ENCODE results near the gene MAU2.

Gene MAU2

DNA sequence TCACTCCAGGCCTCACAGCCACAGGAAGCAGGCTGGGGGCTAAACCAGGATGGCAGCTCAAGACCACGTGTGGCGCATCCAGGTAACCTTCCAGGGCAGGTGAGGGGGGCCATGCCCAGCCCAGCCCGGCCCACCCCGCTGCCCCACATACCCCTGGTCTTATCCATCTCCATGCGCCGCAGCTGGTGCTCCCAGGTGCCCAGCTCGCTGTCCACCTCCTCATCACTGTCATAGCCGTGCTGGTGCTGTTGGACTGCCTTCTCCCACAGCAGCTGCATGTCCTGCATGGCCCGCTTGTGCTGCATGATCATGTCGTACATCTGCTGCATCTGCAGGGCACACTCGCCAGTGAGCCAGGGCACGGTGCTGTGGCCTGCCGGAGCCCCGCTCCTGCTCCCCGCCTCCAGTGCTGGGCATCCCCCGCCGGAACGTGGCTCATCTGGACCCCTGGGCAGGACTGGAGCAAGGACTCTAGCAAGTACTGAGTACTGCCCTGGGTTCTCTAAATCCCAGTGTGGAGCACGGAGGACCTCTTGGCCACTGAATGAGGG is 41.5 kb upstream of the MAU2 start:
- no peak for ATAC-seq
- TF ChIP-seq ARNTL (CRISPR knock-in tag; IDR thresholded peaks at IDR 0.05; ENCODE audit: borderline replicate concordance, low read depth) (no peak), PPARA (CRISPR knock-in tag; IDR thresholded peaks at IDR 0.05; ENCODE audit: borderline replicate concordance) (no peak), RARB (CRISPR knock-in tag; IDR thresholded peaks at IDR 0.05) (no peak), ISL1 (CRISPR knock-in tag; IDR thresholded peaks at IDR 0.05) (no peak), TOX (CRISPR knock-in tag; IDR thresholded peaks at IDR 0.05; ENCODE audit: borderline replicate concordance) (no peak), ZC3H10 (CRISPR knock-in tag; IDR thresholded peaks at IDR 0.05) (no peak), ZFP30 (CRISPR knock-in tag; IDR thresholded peaks at IDR 0.05) (no peak), ZNF565 (CRISPR knock-in tag; conservative IDR thresholded peaks at IDR 0.05; ENCODE audit: low read depth) (no peak), TCF4 (CRISPR knock-in tag; IDR thresholded peaks at IDR 0.05; ENCODE audit: borderline replicate concordance) (no peak), ZFP3 (CRISPR knock-in tag; IDR thresholded peaks at IDR 0.05) (no peak)
- TF ChIP-seq, protein P1, sequence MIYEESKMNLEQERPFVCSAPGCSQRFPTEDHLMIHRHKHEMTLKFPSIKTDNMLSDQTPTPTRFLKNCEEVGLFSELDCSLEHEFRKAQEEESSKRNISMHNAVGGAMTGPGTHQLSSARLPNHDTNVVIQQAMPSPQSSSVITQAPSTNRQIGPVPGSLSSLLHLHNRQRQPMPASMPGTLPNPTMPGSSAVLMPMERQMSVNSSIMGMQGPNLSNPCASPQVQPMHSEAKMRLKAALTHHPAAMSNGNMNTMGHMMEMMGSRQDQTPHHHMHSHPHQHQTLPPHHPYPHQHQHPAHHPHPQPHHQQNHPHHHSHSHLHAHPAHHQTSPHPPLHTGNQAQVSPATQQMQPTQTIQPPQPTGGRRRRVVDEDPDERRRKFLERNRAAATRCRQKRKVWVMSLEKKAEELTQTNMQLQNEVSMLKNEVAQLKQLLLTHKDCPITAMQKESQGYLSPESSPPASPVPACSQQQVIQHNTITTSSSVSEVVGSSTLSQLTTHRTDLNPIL (CRISPR knock-in tag; IDR thresholded peaks at IDR 0.05; ENCODE audit: low read depth), result no peak
- TF ChIP-seq, protein P2, sequence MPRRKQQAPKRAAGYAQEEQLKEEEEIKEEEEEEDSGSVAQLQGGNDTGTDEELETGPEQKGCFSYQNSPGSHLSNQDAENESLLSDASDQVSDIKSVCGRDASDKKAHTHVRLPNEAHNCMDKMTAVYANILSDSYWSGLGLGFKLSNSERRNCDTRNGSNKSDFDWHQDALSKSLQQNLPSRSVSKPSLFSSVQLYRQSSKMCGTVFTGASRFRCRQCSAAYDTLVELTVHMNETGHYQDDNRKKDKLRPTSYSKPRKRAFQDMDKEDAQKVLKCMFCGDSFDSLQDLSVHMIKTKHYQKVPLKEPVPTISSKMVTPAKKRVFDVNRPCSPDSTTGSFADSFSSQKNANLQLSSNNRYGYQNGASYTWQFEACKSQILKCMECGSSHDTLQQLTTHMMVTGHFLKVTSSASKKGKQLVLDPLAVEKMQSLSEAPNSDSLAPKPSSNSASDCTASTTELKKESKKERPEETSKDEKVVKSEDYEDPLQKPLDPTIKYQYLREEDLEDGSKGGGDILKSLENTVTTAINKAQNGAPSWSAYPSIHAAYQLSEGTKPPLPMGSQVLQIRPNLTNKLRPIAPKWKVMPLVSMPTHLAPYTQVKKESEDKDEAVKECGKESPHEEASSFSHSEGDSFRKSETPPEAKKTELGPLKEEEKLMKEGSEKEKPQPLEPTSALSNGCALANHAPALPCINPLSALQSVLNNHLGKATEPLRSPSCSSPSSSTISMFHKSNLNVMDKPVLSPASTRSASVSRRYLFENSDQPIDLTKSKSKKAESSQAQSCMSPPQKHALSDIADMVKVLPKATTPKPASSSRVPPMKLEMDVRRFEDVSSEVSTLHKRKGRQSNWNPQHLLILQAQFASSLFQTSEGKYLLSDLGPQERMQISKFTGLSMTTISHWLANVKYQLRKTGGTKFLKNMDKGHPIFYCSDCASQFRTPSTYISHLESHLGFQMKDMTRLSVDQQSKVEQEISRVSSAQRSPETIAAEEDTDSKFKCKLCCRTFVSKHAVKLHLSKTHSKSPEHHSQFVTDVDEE (CRISPR knock-in tag; IDR thresholded peaks at IDR 0.05), result no peak
- TF ChIP-seq, protein P3, sequence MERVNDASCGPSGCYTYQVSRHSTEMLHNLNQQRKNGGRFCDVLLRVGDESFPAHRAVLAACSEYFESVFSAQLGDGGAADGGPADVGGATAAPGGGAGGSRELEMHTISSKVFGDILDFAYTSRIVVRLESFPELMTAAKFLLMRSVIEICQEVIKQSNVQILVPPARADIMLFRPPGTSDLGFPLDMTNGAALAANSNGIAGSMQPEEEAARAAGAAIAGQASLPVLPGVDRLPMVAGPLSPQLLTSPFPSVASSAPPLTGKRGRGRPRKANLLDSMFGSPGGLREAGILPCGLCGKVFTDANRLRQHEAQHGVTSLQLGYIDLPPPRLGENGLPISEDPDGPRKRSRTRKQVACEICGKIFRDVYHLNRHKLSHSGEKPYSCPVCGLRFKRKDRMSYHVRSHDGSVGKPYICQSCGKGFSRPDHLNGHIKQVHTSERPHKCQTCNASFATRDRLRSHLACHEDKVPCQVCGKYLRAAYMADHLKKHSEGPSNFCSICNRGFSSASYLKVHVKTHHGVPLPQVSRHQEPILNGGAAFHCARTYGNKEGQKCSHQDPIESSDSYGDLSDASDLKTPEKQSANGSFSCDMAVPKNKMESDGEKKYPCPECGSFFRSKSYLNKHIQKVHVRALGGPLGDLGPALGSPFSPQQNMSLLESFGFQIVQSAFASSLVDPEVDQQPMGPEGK (CRISPR knock-in tag; IDR thresholded peaks at IDR 0.05; ENCODE audit: borderline replicate concordance), result no peak

DNA sequence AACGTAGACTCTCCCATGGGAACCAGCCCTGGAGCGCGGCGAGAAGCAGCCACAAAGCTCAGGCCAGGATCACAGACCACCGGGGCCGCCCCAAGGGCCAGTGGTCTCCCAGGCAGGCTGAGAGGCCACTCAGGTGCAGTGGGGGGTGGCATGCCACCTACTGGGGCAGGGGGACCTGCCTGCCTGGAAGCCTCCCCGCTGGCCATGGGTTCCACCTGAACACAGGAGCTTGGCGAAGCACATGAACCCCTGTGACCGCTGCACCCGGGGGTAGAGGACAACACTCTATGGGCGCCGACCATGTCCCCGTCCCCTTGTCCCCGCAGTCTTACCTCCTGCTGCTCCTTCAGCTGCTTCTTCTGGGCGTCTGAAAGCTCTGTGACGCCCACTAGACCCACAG is 40.8 kb upstream of the MAU2 start:
- no peak for ATAC-seq
- TF ChIP-seq, protein P1 (CRISPR knock-in tag; IDR thresholded peaks at IDR 0.05; ENCODE audit: low read depth), result no peak
- no peak for TF ChIP-seq OSR1 (CRISPR knock-in tag; IDR thresholded peaks at IDR 0.05)
- TF ChIP-seq, protein P4, sequence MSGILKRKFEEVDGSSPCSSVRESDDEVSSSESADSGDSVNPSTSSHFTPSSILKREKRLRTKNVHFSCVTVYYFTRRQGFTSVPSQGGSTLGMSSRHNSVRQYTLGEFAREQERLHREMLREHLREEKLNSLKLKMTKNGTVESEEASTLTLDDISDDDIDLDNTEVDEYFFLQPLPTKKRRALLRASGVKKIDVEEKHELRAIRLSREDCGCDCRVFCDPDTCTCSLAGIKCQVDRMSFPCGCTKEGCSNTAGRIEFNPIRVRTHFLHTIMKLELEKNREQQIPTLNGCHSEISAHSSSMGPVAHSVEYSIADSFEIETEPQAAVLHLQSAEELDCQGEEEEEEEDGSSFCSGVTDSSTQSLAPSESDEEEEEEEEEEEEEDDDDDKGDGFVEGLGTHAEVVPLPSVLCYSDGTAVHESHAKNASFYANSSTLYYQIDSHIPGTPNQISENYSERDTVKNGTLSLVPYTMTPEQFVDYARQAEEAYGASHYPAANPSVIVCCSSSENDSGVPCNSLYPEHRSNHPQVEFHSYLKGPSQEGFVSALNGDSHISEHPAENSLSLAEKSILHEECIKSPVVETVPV (CRISPR knock-in tag; IDR thresholded peaks at IDR 0.05), result no peak
- TF ChIP-seq TOX (CRISPR knock-in tag; IDR thresholded peaks at IDR 0.05; ENCODE audit: borderline replicate concordance), result no peak
- TF ChIP-seq, protein P5, sequence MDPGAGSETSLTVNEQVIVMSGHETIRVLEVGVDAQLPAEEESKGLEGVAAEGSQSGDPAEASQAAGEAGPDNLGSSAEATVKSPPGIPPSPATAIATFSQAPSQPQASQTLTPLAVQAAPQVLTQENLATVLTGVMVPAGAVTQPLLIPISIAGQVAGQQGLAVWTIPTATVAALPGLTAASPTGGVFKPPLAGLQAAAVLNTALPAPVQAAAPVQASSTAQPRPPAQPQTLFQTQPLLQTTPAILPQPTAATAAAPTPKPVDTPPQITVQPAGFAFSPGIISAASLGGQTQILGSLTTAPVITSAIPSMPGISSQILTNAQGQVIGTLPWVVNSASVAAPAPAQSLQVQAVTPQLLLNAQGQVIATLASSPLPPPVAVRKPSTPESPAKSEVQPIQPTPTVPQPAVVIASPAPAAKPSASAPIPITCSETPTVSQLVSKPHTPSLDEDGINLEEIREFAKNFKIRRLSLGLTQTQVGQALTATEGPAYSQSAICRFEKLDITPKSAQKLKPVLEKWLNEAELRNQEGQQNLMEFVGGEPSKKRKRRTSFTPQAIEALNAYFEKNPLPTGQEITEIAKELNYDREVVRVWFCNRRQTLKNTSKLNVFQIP (CRISPR knock-in tag; IDR thresholded peaks at IDR 0.05; ENCODE audit: borderline replicate concordance, low read depth), result no peak
- TF ChIP-seq ISL1 (CRISPR knock-in tag; IDR thresholded peaks at IDR 0.05), result no peak
- TF ChIP-seq RARB (CRISPR knock-in tag; IDR thresholded peaks at IDR 0.05), result no peak
- TF ChIP-seq ZFP30 (CRISPR knock-in tag; IDR thresholded peaks at IDR 0.05), result no peak
- TF ChIP-seq GLIS3 (CRISPR knock-in tag; IDR thresholded peaks at IDR 0.05), result no peak
- TF ChIP-seq SNAI2 (CRISPR knock-in tag; IDR thresholded peaks at IDR 0.05), result no peak
- no peak for TF ChIP-seq ZNF8 (CRISPR knock-in tag; IDR thresholded peaks at IDR 0.05)
- no peak for TF ChIP-seq ESRRG (CRISPR knock-in tag; IDR thresholded peaks at IDR 0.05)
- no peak for TF ChIP-seq ZFP3 (CRISPR knock-in tag; IDR thresholded peaks at IDR 0.05)
- no peak for TF ChIP-seq ARNTL (CRISPR knock-in tag; IDR thresholded peaks at IDR 0.05; ENCODE audit: borderline replicate concordance, low read depth)

Measured in SK-N-SH treated with all-trans-retinoic acid at 6 μM for 48 hours (cell line).